ENCODE data around the gene USP24. TPM values are rescaled to one million over a fixed set of nuclear protein-coding genes. Genes with fewer than 3 reads are reported as not detected.
A peak's percentile ranks its signal among the peaks of the same experiment; 100 is the strongest.

Gene USP24
- total and polyA plus RNA-seq, 10 of the 15 experiments (the other 5 are each of a cell fraction or from before 2014, with no cell fraction given): 4.6 to 36.5 (median 25.3) TPM

DNA sequence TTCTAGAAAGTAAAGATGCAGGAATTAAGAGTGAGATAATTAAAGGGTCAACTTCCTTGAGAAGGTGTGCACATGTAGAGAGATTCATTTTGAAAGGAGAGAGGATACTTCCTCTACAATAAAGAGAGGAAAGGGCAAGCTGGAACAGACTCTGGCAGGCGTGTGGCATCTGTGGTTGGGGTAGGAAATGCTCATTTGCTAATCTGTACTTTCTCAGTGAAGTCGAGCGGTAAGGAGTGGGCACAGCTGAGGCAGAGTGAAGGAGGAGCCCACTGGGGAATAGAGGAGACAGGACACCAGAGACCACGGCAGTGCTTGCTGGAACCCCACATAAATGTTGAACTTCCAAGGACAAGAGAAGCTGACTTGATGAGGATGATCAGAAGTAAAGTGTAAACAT is 126.8 kb downstream of the USP24 start:
- WGBS (ENCODE audit: insufficient coverage, insufficient replicate concordance, low lambda C conversion rate, missing lambda C conversion rate): 63% methylated on average over 4 of the region's 4 CpGs
- CTCF ChIA-PET: no interaction called here
- no peak for FAIRE-seq
- ATAC-seq: peak; percentile 24; the same call in 1 of the 3 replicates
- Histone ChIP-seq H3K36me3 (ENCODE audit: control insufficient read depth in 2 of 2, insufficient read depth in 2 of 2, low read length in 1 of 2) (peaks cover 3 to 34% of the 10 kb centered on the region in 2 experiments), H4K20me1 (ENCODE audit: control insufficient read depth, insufficient read depth) (no peaks in the 10 kb centered on the region), H2AFZ (ENCODE audit: control insufficient read depth, low read depth, low read length) (no peak overlapping the region), H3K79me2 (ENCODE audit: control insufficient read depth, insufficient read depth, low read length) (no peaks in the 10 kb centered on the region), H3K9ac (ENCODE audit: control insufficient read depth, insufficient read depth, low read length) (no peak overlapping the region), H3K27ac (ENCODE audit: control insufficient read depth, insufficient read depth) (no peak overlapping the region), H3K4me1 (ENCODE audit: control insufficient read depth, insufficient read depth, low read length) (no peaks in the 10 kb centered on the region), H3K27me3 (replicated peaks in 1 of 2; ENCODE audit: control insufficient read depth in 2 of 2, insufficient read depth in 2 of 2, low read length in 1 of 2) (no peaks in the 10 kb centered on the region), H3K9me3 (replicated peaks; ENCODE audit: control insufficient read depth, insufficient read depth, low read length) (no peaks in the 10 kb centered on the region), H3K4me2 (ENCODE audit: control insufficient read depth, insufficient read depth) (no peak overlapping the region), H3K4me3 (no peak overlapping the region)
- POLR2A ChIA-PET: no interaction called here
- TF ChIP-seq POU2F2 (IDR thresholded peaks at IDR 0.05; ENCODE audit: borderline replicate concordance, low read depth, low read length) (no peak), FOXK2 (IDR thresholded peaks at IDR 0.05) (no peak), NFYB (IDR thresholded peaks at IDR 0.05; ENCODE audit: insufficient read depth, low read depth, low read length) (no peak), SMC3 (IDR thresholded peaks at IDR 0.05; ENCODE audit: borderline replicate concordance, low read length) (no peak), IKZF2 (IDR thresholded peaks at IDR 0.05) (no peak), EED (IDR thresholded peaks at IDR 0.05; ENCODE audit: low read depth) (no peak), SMAD1 (IDR thresholded peaks at IDR 0.05; ENCODE audit: low read depth, partially characterized antibody) (no peak), TCF7 (IDR thresholded peaks at IDR 0.05; ENCODE audit: borderline replicate concordance) (no peak), TCF3 (IDR thresholded peaks at IDR 0.05; ENCODE audit: borderline replicate concordance, insufficient read depth, low read depth, low read length) (no peak), NR2F1 (conservative IDR thresholded peaks at IDR 0.05) (no peak)
- TF ChIP-seq, protein P1, sequence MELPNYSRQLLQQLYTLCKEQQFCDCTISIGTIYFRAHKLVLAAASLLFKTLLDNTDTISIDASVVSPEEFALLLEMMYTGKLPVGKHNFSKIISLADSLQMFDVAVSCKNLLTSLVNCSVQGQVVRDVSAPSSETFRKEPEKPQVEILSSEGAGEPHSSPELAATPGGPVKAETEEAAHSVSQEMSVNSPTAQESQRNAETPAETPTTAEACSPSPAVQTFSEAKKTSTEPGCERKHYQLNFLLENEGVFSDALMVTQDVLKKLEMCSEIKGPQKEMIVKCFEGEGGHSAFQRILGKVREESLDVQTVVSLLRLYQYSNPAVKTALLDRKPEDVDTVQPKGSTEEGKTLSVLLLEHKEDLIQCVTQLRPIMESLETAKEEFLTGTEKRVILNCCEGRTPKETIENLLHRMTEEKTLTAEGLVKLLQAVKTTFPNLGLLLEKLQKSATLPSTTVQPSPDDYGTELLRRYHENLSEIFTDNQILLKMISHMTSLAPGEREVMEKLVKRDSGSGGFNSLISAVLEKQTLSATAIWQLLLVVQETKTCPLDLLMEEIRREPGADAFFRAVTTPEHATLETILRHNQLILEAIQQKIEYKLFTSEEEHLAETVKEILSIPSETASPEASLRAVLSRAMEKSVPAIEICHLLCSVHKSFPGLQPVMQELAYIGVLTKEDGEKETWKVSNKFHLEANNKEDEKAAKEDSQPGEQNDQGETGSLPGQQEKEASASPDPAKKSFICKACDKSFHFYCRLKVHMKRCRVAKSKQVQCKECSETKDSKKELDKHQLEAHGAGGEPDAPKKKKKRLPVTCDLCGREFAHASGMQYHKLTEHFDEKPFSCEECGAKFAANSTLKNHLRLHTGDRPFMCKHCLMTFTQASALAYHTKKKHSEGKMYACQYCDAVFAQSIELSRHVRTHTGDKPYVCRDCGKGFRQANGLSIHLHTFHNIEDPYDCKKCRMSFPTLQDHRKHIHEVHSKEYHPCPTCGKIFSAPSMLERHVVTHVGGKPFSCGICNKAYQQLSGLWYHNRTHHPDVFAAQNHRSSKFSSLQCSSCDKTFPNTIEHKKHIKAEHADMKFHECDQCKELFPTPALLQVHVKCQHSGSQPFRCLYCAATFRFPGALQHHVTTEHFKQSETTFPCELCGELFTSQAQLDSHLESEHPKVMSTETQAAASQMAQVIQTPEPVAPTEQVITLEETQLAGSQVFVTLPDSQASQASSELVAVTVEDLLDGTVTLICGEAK (IDR thresholded peaks at IDR 0.05; ENCODE audit: borderline replicate concordance): no peak
- in situ Hi-C loops (cut with MboI) (no loop called here), intact Hi-C loops (cut with micrococcal nuclease; ENCODE audit: unreplicated experiment) (no loop called here)
- SMC1A ChIA-PET (ENCODE audit: uncharacterized antibody, unreplicated experiment): no interaction called here
- RAD21 ChIA-PET (ENCODE audit: unreplicated experiment): no interaction called here
- no peak for DNase-seq (ENCODE audit: low read depth, low spot score)
- no TSS peak for BruUV-seq (replicated peaks)

Data from GM12878 (cell line).